Right kidney (tissue), 1 donor: ENCODE data around the gene SLC41A3.
"Not testable (repeated sequence)": the region's sequence is repeated elsewhere in the genome, so short reads cannot be mapped to it uniquely, and the experiment has no call there.

Experiments
- DNase-seq: peaks from one replicate; pipeline ENCODE4 v3.0.0-alpha.2; 2016

Gene SLC41A3

DNA sequence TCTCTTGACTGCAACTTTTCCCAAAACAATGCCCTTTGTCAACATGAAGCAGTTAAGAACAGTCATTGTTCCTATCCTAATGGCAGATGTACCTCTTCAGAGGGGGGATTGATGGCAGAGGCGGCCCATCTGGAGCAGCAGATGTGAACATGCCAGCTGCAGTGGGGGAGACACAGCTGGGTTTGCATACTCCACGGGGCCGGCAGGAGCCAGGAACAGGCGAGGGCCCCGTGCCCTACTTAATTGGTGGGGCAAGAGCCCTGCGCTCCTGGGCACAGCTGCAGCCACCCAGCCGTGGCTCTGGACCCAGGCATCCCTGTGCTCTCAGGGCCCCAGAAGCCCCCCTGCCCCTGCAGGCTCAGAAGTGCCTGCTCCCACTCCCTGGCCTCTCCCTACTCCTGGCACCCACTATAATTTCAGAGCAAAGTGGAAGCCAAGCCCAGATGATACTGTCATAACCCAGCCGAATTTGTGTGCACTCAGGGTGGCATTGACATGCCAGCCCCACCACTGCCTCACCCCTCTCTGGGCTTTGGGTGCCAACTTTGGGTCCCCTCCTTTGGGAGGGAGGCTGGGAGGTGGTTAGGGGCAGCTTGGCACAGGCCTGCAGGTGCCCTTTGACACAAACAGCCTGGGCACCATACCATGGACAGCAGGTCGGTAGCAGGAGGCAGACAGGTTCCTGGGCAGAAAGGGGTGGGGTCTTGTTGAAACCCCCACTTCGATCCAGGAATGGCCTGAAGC lies 80.3 kb downstream of the SLC41A3 start:
- no peak for DNase-seq

DNA sequence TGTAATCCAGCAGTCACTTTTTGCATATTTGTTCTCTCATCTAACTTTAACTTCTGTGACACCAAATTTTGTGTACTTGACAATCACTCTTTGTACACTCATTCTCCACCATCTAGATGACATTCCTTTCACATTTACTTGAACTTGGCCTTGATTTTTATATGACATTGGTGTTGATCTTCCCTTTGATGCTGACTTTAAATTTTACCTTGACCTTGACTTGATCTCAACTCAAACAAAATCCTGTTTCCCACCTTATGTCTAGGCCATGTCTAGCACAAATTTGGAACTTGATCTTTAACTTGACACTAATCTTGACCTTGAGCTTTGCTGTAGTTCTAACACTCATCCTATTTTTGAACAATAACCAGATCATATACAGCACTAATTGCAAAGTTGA lies 81.7 kb downstream of the SLC41A3 start:
- no peak for DNase-seq

DNA sequence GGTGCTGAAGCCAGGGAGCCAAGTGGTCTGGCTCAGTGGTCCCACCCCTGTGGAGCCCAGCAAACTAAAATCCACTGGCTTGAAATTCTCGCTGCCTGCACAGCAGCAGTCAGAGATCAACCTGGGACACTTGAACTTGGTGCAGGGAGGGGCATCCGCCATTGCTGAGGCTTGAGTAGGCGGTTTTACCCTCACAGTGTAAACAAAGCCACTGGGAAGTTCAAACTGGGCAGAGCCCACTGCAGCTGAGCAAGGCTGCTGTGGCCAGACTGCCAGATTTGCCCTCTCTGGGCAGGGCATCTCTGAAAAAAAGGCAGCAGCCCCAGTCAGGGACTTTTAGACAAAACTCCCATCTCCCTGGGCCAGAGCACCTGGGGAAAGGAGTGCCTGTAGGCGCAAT lies 87.2 kb downstream of the SLC41A3 start:
- DNase-seq: not testable (repeated sequence)

- DNase-seq: peak; percentile 78
Measured at GRCh38 chr3:125990253-125990970, 93.5 kb downstream of the SLC41A3 start.

DNA sequence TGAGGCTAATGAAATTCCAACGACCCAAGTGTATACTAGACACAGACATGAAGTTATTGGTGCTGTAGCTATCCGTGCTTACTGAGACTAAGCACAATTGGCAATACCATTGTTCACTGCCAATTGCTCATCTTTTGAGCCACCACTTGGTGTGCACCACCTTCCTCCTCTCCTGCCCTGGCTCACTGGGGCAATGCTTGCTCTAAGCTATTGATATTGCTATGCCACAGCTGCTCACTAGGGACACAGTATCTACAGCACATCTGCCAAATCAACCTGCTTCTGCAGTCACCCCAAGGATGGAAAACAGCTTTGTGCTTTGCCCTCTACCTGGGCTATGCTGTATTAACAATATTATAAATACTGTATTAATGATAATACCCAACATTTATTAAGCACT lies 99.0 kb downstream of the SLC41A3 start:
- not testable (repeated sequence) for DNase-seq

- not testable (repeated sequence) for DNase-seq
Measured at GRCh38 chr3:125977104-125977503, 106.8 kb downstream of the SLC41A3 start.

DNA sequence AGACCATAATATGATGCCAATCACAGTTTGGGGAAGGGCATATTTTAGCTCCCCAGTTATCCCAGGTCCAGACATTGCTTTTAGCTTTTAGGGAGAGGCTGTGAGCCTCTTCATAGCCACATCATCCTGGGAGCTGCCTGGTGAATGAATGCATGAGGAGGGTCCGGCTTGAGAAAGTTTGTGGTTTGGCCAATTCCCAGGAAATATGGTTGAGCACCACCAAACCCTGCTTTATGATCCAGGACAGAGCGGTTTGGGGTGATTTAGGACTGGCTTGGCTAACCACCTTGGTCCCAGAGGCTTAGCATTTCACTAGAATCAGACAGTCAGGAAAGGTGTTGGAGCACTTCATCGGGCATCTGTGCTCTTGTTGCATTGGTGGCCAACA lies 107.9 kb downstream of the SLC41A3 start:
- not testable (repeated sequence) for DNase-seq

- DNase-seq: not testable (repeated sequence)
Measured at GRCh38 chr3:125975245-125976002, 108.5 kb downstream of the SLC41A3 start.

DNA sequence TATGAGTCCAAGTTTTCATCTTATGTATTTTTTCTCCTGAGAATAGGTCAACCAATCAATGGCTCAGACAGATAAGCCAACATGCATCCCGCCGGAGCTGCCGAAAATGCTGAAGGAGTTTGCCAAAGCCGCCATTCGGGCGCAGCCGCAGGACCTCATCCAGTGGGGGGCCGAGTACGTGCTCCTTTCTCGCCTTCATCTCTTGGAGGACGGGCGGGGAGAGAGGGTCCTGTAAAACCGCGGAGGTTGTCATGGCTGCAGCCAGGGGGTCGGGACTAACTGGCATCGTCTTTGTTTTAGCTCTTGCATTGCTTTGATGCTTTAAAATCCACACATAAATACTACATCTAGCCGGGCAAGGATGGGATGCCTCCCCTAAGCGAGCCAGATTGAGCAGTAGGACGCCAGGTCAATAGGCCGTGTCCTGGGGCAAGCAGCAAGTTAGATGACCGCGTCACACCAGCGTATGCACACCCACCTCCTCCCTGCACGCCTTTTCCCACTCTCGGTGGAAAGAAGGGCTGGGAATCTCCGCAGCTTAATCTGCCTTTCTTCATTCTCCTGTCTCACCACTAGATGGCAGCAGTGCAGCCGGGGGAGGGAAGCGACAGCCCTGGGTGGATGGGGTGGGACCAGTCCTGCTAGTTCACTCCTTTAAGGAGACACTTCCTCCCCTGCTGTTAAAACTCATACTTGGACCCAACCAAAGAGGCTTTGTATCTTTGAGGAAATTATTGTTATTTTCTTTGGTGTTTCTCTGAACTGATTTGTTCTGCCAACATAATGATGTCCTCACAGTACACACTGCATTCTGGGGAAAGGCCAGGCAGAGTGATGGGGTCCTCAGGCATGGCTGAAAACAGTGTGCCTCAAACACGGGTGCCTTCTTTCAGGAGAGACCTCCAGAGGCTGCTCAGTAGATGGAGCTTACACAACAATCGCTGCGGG lies 111.7 kb downstream of the SLC41A3 start:
- peak; percentile 73 for DNase-seq

GRCh38 chr3:125968701-125969592 lies 115.0 kb downstream of the SLC41A3 start, which contains the start of gene ROPN1B:
Gene ROPN1B (plus strand): TSS chr3:125969178. CDS start chr3:125972055, 2,877 bp downstream.
- DNase-seq: not testable (repeated sequence)

GRCh38 chr3:125968121-125968520 lies 115.8 kb downstream of the SLC41A3 start:
- not testable (repeated sequence) for DNase-seq

DNA sequence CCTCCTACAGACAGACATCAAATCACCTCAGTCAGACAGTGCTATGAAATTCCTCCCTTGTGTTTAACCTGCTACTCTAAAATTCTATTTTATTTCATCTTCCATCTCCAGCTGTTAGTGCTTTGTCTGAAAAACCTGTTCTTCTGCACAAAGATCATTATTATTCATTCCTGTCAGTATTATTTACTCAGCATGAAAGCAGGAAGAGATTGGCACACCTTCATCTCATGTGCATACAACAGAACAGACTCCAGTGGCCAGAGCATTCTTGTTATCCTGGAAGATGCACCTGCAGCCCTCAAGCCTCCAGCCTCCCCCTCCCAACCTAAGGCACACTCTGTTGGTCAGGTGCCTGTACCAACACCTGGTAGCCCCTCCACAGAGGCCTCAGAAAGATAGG lies 116.8 kb downstream of the SLC41A3 start:
- DNase-seq: no peak

- no peak for DNase-seq
Measured at GRCh38 chr3:125965505-125965904, 118.4 kb downstream of the SLC41A3 start.

GRCh38 chr3:125963834-125964233 lies 120.1 kb downstream of the SLC41A3 start:
- DNase-seq: not testable (repeated sequence)

DNA sequence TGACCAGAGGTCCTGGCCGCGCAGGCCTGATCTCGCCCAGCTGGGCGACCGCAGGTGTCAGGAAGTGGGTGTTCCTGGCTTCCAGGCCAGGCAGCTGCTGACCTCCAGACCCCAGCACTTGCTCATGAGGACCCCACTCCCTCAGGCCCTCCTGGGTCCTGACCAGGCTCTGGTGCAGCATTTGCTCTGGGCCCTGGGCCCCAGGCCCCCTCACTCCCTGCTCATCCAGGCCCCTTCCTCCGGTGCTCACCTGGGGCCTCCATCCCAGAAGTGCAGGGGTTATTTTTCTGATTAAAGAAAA lies 122.7 kb downstream of the SLC41A3 start:
- no peak for DNase-seq

GRCh38 chr3:125960456-125961288 lies 123.3 kb downstream of the SLC41A3 start:
- DNase-seq: no peak

- no peak for DNase-seq
Measured at GRCh38 chr3:125960066-125960424, 123.9 kb downstream of the SLC41A3 start.

DNA sequence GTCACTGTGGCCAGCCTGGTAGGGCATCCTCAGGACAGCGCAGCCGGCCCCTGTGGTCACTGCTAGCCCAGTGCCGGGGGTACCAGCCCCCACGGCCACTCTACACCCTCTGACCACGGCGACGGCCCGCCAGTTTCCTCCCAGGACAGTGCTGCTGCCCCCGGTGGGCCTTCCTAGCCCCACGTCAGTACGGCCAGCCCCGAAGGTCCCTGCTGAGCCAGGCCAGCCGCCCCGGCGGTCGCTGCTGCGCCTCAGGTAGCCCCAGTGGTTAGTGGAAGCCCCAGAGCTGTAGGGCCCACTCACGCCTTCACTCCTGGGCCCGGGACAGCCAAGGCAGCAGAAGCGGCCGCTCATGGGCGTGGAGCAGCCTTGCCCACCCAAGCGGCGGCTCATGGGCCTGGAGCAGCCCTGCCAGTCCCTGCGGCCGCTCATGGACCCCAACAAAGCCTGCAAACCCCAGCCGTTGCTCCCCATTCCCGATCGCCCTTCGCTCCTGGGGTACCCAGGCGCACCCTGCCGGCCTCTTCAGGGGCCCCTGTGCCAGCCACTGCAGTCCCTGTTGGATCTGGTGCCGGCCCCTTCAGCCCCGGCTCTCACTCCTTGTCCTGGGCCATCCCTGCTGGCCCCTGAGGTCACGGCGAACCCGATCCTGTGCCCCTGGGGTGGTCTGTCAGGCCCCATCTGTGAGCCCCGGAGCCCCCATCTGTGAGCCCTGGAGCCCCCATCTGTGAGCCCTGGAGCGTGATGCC lies 124.4 kb downstream of the SLC41A3 start:
- DNase-seq: no peak
